Activated T-cell treated with anti-CD3 and anti-CD28 coated beads, Interleukin-2, amount 50 U/mL, for 4 hours (primary cell): Measurements from ENCODE around the gene ZNF205. TPM values are rescaled to one million over a fixed set of nuclear protein-coding genes. Genes with fewer than 3 reads are reported as not detected.

Source experiments
- ATAC-seq, 2 donors: fragments of 200-7000 bp; cut with Tn5 transposase; one replicate each; pipeline ENCODE4 v1.10.0; 2021
- DNase-seq: peaks from one replicate; pipeline ENCODE4 v3.0.0-alpha.2; 2020
- H3K27me3 Mint-ChIP-seq: one replicate; pipeline ENCODE4 v1.8.0; 2021; ENCODE audit warnings: low read depth, mixed read lengths
- H3K36me3 Mint-ChIP-seq: one replicate; pipeline ENCODE4 v1.8.0; 2022; ENCODE audit warnings: mixed read lengths; ENCODE audit not compliant: insufficient read depth
- H3K4me1 Mint-ChIP-seq: one replicate; pipeline ENCODE4 v1.8.0; 2021; ENCODE audit warnings: low read depth, mixed read lengths
- H3K4me3 Mint-ChIP-seq: one replicate; pipeline ENCODE4 v1.8.0; 2021; ENCODE audit warnings: mild to moderate bottlenecking, moderate library complexity, mixed read lengths
- H3K9me3 Mint-ChIP-seq: one replicate; pipeline ENCODE4 v1.8.0; 2021; ENCODE audit warnings: mixed read lengths
- total RNA-seq, 3 donors: library from RNA; stranded (reverse); gene quantifications; one replicate each; pipeline ENCODE4 v1.2.1, GENCODE V29; 2021

Gene ZNF205
- total RNA-seq, 3 donors from 2014 or later = 0.18 to 0.57 TPM; not detected in 1

DNA sequence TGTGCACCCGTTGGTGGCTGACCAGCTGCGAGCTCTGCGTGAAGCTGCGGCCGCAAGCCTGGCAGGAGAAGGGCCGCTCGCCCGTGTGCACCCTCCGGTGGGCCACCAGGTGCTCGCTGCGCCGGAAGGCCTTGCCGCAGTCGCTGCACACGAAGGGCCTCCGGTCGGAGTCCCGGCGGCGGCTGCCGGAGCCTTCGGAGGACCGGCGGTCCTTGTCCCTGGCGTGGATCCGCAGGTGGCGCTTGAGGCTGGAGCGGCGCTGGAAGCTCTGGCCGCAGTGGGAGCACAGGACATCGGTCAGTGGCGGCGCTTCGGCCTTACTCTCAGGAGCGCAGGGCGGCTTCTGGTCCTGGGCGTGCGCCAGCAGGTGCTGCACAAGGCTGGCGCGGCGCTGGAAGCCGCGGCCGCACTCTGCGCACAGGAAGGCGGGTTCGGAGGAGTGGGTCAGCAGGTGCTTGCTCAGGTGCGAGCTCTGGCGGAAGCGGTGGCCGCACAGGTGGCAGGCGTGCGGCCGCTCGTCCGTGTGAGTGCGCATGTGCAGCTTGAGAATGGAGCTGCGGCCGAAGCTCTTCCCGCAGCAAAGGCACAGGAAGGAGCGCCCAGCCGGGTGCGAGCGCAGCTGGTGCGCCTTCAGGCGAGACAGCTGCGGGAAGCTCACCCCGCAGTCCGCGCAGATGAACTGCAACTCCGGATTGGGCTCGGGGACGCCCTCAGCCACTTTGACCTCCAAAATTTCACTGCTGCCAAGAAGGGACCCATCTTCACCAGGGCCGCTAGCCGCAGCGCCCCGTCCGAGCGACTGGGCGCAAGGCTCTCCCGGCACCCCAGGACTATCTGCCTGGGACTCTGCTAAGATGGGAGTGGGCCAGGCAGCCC, 22.4 kb upstream of the ZNF205 start:
- Mint-ChIP-seq H3K4me3 (no peak overlapping the region), H3K4me1 (peaks cover 43% of the 10 kb centered on the region)

GRCh38 chr16:3091551-3091950, 20.8 kb upstream of the ZNF205 start:
- no peaks in the 10 kb centered on the region for H3K9me3 Mint-ChIP-seq
- no peaks in the 10 kb centered on the region for H3K27me3 Mint-ChIP-seq
- H3K4me3 Mint-ChIP-seq = no peak overlapping the region
- no peaks in the 10 kb centered on the region for H3K36me3 Mint-ChIP-seq
- ATAC-seq (no peak), DNase-seq (no peak)
- peaks cover 41% of the 10 kb centered on the region for H3K4me1 Mint-ChIP-seq

More for the DNA sequence above, 22.4 kb upstream of the ZNF205 start:
- no peaks in the 10 kb centered on the region for H3K9me3 Mint-ChIP-seq
- H3K27me3 Mint-ChIP-seq = no peaks in the 10 kb centered on the region
- ATAC-seq = no peak
- no peaks in the 10 kb centered on the region for H3K36me3 Mint-ChIP-seq
- DNase-seq = no peak

- Mint-ChIP-seq H3K36me3 (no peaks in the 10 kb centered on the region), H3K4me1 (peaks cover 34% of the 10 kb centered on the region), H3K9me3 (no peaks in the 10 kb centered on the region), H3K27me3 (no peaks in the 10 kb centered on the region), H3K4me3 (no peak overlapping the region)
- DNase-seq (no peak), ATAC-seq (no peak)
Observed at GRCh38 chr16:3092501-3092941, 19.9 kb upstream of the ZNF205 start.

DNA sequence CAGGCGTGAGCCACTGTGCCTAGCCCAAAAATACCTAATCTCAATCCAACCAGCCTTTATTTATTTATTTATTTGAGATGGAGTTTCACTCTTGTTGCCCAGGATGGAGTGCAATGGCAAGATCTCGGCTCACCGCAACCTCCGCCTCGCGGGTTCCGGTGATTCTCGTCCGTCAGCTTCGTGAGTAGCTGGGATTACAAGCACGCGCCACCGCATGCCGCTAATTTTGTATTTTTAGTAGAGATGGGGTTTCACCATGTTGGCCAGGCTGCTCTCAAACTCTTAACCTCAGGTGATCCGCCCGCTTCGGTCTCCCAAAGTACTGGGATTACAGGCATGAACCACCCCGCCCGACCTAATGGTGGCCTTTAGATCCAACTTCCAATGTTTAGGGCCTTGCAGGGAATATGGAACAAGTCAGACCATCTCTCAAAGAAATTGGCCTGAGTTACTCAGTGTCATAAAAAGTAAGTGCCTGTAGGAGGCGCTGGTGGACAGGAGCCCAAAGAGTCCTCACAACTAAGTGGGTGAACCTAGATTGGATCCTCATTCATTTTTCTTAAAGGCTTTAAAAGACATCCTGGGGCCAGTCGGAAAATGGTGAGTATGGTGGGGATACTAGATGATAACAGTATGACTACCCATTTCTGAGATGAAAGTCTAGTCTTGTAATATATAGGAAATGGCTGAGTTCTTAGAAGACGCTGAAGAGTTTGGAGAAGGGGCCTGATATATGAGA, 17.9 kb upstream of the ZNF205 start:
- Mint-ChIP-seq H3K9me3 (no peaks in the 10 kb centered on the region), H3K4me3 (no peak overlapping the region), H3K27me3 (no peaks in the 10 kb centered on the region), H3K4me1 (peaks cover 24% of the 10 kb centered on the region), H3K36me3 (no peaks in the 10 kb centered on the region)
- ATAC-seq (peak; percentile 42 to 52), DNase-seq (peak; percentile 43)

DNA sequence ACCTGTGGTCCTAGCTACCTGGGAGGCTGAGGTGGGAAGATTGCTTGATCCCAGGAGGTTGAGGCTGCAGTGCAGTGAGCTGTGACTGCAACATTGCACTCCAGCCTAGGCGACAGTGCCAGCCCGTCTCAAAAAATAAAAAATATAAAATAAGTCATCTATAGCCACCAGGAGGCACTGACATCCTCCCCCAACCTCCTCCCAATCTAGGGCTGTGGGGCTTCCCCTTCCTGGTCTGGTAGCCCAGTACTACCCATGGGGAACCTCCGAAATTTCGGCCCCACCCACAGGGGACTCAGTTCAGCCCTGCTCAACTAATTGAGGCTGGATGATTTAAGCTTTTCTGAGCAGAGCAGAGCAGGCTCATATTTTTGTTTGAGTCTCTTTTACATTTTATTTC, 16.5 kb upstream of the ZNF205 start:
- Mint-ChIP-seq H3K27me3 (no peaks in the 10 kb centered on the region), H3K4me3 (no peak overlapping the region), H3K4me1 (peaks cover 30% of the 10 kb centered on the region), H3K9me3 (no peaks in the 10 kb centered on the region), H3K36me3 (no peaks in the 10 kb centered on the region)
- peak; percentile 48 for DNase-seq
- peak; percentile 62 to 63 for ATAC-seq

DNA sequence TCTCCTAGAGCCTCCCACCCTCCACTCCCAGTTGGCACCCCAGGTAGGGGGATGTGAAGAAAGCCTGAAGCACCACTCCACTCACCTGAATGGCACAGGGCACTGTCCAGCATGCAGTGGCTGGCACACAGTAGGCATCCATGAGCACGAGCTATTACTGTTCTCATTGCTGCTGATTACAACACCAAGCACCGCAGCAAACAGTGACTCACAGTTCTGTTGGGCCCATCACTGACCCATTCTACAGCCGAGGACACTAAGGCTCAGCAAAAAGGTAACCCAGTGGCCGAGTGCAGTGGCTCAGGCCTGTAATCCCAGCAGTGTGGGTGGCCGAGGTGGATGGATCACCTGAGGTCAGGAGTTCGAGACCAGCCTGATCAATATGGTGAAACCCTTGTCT, 16.0 kb upstream of the ZNF205 start:
- H3K36me3 Mint-ChIP-seq = no peaks in the 10 kb centered on the region
- ATAC-seq (no peak), DNase-seq (no peak)
- H3K9me3 Mint-ChIP-seq = no peaks in the 10 kb centered on the region
- no peak overlapping the region for H3K4me3 Mint-ChIP-seq
- peaks cover 30% of the 10 kb centered on the region for H3K4me1 Mint-ChIP-seq
- no peaks in the 10 kb centered on the region for H3K27me3 Mint-ChIP-seq

DNA sequence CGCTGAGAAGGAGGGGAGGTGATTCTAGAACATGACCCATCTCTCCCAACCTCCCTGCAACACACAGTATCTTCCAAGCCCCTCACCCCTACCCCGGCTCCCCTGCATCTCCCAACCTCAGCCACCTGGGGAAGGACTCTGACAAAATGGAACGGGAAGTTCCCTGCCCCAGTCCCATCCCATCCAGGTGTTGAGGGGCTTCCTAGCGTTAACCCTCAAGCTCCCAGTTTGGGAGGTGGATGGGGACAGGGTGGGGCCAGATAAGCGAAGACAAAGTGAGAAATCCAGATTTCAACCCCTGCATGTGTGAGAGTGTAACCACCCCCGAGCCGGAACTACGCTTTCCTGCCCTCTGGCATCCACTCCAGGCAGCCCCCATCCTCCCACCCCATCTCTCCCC, 15.1 kb upstream of the ZNF205 start:
- Mint-ChIP-seq H3K36me3 (no peaks in the 10 kb centered on the region), H3K4me3 (no peak overlapping the region), H3K27me3 (no peaks in the 10 kb centered on the region), H3K4me1 (peaks cover 34% of the 10 kb centered on the region), H3K9me3 (no peaks in the 10 kb centered on the region)
- ATAC-seq (no peak), DNase-seq (no peak)

- H3K36me3 Mint-ChIP-seq = no peaks in the 10 kb centered on the region
- peaks cover 39% of the 10 kb centered on the region for H3K4me1 Mint-ChIP-seq
- ATAC-seq (no peak), DNase-seq (no peak)
- H3K27me3 Mint-ChIP-seq = no peaks in the 10 kb centered on the region
- peak within 1 kb of the TSS; percentile 70 for H3K4me3 Mint-ChIP-seq
- H3K9me3 Mint-ChIP-seq = no peaks in the 10 kb centered on the region
Observed at GRCh38 chr16:3098459-3099394, 13.7 kb upstream of the ZNF205 start, which contains the start of gene ZSCAN10. Gene ZSCAN10 (minus strand): TSS chr16:3099294. CDS start chr16:3092937, 6,357 bp downstream.

GRCh38 chr16:3099395-3099731, 13.0 kb upstream of the ZNF205 start:
- ATAC-seq = no peak
- H3K9me3 Mint-ChIP-seq = no peaks in the 10 kb centered on the region
- H3K36me3 Mint-ChIP-seq = no peaks in the 10 kb centered on the region
- H3K4me1 Mint-ChIP-seq = peaks cover 39% of the 10 kb centered on the region
- no peaks in the 10 kb centered on the region for H3K27me3 Mint-ChIP-seq
- H3K4me3 Mint-ChIP-seq = no peak overlapping the region
- no peak for DNase-seq

DNA sequence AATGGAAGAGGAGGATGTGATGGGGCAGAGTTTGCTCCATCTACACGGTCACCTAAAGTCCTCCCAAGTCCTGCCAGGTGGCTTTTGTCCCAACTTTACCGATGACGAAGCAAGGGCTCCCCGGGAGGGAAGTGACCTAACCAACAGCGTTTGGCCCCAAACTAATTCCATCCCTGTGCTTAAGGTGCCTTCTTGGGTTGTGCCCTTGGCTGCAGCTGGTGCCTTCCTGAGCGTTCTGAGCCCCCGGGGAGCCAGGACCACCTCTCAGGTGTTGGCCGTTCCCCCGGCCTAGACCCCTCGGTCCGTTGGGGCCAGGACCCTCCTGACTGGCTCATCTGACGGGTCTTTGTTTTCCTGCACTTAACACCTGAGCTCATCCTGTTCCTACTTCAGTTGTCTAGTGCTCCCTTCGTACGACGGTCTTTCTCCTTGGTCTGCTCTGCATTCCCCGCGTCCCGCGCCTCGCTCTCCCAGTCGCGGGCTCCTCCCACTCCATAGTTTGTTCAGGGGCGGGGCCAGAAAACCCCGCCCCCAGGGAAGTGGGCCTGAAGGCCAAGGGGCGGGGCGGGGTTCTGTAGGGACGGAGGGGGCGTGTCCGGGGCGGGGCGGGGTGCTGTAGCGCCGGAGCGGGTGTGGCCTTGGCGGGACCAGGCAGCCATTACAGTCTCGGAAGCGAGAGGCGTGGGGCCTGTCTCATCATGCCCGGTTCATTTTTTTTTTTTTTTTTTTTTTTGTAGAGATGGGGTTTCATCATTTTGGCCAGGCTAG, 12.5 kb upstream of the ZNF205 start:
- Mint-ChIP-seq H3K4me1 (peaks cover 36% of the 10 kb centered on the region), H3K4me3 (peak overlapping the region; percentile 70), H3K36me3 (no peaks in the 10 kb centered on the region), H3K9me3 (no peaks in the 10 kb centered on the region), H3K27me3 (no peaks in the 10 kb centered on the region)
- peak; percentile 89 to 92 for ATAC-seq
- DNase-seq = peak; percentile 92

- no peaks in the 10 kb centered on the region for H3K27me3 Mint-ChIP-seq
Observed at GRCh38 chr16:3101018-3101840, 11.2 kb upstream of the ZNF205 start.

GRCh38 chr16:3101841-3102470, 10.4 kb upstream of the ZNF205 start:
- H3K4me1 Mint-ChIP-seq = peaks cover 35% of the 10 kb centered on the region
- H3K36me3 Mint-ChIP-seq = no peaks in the 10 kb centered on the region
- peak overlapping the region; percentile 78 for H3K4me3 Mint-ChIP-seq
- DNase-seq (no peak), ATAC-seq (no peak)
- no peaks in the 10 kb centered on the region for H3K9me3 Mint-ChIP-seq
- H3K27me3 Mint-ChIP-seq = no peaks in the 10 kb centered on the region

More at GRCh38 chr16:3101018-3101840, 11.2 kb upstream of the ZNF205 start:
- DNase-seq (peak; percentile 22), ATAC-seq (no peak)
- H3K4me1 Mint-ChIP-seq = peaks cover 32% of the 10 kb centered on the region
- no peaks in the 10 kb centered on the region for H3K9me3 Mint-ChIP-seq
- peak overlapping the region; percentile 78 for H3K4me3 Mint-ChIP-seq
- no peaks in the 10 kb centered on the region for H3K36me3 Mint-ChIP-seq
